ENCODE measurements around the gene PRM2. TPM values are rescaled to one million over a fixed set of nuclear protein-coding genes. Genes with fewer than 3 reads are reported as not detected.

PRM2 gene, protein sequence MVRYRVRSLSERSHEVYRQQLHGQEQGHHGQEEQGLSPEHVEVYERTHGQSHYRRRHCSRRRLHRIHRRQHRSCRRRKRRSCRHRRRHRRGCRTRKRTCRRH
- polyA plus RNA-seq (2013, experiment 1 of 2; ENCODE audit: insufficient read length) = not detected
- not detected for polyA plus RNA-seq (2013, experiment 2 of 2; ENCODE audit: insufficient read length)

DNA sequence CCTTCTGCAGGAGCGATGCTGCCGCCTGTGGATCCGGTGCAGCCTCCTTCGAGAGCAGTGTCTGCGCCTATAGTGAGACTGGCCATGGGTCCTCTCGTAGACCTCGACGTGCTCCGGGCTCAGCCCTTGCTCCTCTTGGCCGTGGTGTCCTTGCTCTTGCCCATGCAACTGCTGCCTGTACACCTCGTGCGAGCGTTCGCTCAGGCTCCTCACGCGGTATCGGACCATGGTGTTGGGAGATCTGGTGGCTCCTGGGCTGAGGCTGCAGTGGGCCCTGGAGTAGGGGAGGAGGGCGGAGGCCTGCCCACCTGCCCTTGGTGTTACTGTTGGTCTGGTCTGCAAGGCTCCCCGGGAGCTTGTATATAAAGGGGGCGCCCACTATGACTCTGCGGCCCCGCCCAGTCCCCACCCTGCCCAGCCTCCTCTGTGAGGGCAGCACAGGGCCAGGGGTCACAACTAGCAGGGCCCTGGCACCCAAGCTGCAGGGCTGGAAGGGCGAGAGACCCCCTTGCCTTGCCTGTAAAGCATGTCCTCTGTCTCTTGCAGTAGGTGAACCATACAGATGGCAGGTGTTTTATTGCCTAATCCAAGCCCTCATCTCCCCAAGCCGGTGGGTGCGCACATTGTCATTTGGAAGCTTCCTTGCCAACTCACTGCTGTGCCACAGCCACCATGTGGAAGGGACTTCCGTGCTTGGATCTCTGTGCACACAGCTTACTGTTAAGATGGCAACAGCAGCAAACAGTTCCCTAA, at the start of gene PRM2:
TSS of gene PRM2 (minus strand) at position 338 of the 753 bp plus-strand sequence. CDS start at position 228, 110 bp downstream.
- no peak for DNase-seq

DNA sequence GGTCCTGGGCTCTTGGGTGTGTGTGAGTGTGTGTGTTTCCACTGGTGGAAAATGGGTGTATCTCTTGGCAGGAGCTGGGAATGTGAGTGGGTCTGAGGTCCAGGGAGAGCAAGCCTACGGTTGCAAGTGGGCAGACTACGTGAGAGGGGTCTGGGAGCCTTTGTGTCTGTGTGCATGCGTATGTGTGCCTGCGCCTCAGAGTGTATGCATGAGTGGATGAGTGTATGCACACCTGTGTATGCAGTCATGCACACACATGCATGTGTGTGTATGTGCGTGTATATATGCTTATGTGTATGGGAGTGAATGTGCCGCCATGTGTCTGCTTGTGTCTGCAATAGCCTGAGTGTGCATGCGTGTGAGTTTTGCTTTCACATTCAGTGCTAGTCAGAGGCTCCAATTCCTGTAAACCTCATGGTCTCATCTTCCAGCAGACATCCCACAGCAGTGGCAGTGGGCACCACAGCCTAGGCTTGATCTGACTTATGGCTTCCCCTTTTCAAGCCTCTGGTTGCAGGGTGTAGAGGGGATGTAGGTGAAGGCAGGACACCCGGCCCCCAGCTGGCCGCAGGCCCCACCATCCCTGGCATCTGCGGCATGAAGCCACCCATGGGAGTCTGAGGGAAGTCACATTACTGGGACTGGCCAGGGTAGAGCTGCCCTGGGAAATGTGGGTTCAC, 49.3 kb upstream of the PRM2 start:
- DNase-seq = no peak

DNA sequence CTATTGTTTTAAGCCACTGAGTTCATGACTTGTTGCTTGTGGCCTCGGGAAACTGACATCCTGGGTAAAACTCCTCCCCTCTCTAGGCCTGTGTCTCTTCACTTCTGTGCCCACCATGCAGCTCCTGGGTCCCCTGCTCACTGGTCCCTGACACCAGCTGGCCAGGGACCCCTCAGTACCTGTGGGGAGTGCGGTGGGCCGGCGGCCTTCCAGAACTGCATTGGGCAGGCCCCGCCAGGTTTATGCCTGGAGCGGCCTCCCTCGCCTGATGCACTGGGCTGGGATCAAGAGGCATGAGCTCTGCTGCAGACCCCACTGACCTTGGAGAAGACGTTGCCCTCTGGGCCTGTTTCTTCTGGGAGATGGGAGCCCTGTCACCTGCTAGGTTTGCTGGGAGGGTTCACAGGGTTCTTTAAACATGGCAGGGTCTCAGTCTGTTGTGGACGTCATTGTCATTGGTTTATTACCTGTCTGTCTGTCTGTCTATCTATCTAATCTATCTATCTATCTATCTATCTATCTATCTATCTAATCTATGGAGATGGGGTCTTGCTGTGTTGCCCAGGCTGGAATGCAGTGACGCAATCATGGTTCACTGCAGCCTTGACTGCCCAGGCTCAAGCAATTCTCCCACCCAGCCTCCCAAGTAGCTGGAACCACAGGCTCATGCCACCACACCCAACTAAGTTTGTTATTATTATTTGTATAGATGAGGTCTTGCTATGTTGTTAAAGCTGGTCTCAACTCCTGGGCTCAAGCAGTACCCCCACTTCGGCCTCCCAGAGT, 47.5 kb upstream of the PRM2 start:
- DNase-seq = no peak

DNA sequence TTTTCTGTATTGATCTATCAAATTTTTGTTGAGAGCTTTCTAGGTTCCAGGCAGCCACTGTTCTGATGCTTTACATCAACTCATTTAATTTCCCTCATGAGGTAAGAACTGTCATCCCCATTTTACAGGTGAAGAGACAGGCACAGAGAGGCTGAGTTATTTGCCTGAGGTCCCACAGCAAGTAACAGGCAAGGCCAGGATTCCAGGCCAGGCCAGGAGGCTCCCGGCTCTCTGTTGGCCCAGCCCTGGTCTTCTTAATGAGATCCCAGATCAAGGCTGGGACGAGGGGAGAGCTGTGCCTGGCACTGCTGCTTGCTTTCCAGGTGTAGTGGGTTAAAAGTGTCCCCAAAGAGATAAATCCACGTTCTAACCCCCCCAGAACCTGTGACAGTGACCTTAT, 46.5 kb upstream of the PRM2 start:
- no peak for DNase-seq

DNA sequence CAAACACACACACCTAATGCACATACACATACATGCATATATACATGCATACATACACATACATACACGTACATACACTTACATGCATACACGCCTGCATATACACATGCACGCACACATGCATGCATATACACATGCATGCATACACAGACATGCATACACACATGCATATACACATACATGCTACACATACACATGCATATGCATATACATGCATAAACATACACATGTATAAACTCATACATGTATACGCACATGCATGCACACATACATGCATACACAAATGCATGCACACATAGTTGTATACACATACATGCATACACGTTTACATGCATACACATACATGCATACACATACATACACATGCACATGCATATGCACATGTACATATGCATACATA, 45.4 kb upstream of the PRM2 start:
- DNase-seq = no peak

DNA sequence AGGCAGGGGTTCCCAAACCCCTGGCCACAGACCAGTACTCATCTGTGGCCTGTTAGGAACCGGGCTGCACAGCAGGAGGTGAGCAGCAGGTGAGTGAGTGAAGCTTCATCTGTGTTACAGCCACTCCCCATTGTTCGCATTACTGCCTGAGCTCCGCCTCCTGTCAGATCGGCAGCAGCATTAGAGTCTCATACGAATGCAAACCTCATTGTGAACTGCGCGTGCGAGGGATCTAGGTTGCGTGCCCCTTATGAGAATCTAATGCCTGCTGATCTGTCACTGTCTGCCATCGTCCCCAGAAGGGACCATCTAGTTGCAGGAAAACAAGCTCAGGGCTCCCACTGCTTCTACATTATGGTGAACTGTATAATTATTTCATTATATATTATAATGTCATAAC, 43.9 kb upstream of the PRM2 start:
- no peak for DNase-seq

DNA sequence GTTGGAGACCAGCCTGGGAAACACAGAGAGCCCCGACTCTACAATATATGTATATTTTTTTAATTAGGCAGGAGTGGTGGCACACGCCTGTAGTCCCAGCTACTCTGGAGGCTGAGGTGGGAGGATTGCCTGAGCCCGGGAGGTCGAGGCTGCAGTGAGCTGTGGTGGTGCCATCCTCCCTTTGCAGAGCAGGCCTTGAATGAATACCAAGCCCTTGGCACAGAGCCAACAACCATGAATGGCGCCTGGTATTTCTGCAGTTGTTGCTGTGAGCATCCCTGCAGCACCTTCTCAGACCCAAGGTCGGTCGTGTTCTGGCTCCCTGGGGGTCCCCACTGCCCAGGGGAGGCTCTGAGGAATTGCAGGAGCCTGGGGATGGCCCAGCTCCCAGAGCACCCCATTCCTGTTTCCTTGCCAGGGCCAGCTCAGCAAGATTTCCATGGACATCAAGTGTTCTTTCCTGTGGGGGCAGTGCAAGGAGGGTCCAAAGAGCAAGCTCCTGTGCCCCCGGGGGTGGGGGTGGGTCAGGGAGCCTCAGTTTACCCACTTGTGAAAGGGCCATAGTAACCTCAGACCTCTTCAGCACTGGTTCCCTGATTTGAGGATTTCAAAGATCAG, 43.4 kb upstream of the PRM2 start:
- DNase-seq = no peak

DNA sequence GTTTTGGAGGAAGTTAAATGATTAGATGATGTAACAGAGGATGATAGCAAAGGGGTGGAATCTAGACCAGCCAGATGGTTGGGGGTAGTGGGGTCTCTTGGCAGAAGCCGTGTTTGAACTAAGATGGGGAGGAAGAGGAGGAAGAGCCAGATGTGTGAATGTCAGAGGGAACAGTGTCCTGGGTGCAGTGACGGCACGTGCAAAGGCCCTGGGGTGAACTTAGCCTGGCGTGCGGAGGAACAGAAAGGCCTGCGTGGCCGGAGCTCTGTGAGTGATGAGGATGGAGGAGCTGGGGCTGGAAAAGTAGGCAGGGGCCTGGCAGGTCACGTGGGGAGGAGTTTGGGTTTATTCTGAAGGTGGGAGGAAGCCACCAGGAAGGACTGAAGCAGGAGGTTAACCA, 42.5 kb upstream of the PRM2 start:
- no peak for DNase-seq

DNA sequence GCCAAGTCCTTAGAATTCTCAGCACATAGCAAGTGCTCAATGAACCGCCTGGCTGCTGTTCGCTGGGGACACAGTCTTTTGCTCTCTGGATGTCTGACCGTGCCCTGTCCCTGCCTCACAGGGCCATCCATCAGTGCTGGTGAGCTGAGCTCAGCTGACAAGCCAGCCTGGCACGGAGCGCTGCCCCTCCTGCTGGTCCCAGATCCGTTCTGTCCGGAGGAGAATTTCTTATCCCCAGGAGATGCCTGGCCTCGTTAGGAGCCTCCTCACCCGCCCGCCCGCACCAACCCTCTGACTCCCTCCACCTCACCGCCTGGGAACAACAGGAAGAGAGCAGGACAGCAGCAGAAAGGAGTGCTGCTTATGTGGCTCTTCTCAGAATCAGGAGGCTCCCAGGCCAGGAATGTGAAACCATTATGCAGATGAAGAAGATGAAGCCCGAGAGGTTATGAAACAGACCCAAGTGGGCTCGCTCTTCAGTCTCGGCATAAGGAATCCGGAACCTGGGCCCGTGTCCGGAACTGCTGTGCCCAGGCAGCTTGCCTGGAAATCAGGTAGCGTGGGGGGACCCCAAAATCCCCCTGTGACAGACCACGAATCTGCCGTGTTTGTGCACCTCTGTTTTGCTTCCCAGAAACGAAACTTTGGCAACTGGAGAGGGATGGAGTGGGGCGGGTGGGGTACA, 40.2 kb upstream of the PRM2 start:
- DNase-seq = peak; percentile 39

DNA sequence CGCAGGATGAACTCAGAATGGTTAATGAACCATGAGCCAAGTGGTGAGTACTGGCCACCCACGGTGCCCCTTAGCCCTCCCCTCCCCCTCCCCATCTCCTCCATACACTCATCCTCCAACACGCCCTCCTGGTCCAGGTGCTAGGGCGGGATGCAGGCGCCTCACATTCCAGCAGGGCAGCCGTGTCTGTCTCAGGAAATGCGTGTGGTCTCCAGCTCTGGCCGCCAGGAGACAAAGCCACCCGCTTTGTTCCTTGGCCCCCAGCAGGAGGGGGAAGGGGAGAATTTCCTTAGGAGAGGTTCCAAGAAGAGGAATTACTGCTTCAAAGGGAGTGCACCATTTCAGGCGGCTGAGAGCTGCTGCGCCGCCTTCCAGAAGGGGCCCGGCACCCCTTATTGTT, 39.2 kb upstream of the PRM2 start:
- DNase-seq = peak; percentile 90

DNA sequence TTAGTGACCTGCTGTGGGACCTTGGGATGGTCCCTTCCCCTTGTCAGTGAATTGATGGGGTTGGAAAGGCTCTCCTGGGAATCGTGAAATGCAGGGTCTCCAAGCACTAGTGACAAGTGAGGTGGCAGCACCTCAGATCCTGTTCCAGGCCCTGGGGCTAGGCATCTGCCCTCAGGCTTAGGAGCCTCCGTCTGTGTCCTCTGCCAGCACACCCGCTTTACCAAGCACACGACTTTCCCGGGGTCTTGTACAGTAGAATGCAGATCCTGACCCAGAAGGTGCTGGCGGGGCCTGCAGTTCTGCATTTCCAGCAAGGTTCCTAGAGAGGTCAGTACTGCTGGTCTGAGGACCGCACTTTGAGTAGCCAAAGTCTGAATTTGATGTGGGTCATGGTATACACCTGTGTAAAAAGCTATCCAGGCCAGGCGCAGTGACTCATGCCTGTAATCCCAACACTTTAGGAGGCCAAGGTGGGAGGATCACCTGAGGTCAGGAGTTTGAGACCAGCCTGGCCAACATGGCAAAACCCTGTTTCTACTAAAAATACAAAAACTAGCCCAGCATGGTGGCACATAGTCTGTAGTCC, 38.1 kb upstream of the PRM2 start:
- no peak for DNase-seq

DNA sequence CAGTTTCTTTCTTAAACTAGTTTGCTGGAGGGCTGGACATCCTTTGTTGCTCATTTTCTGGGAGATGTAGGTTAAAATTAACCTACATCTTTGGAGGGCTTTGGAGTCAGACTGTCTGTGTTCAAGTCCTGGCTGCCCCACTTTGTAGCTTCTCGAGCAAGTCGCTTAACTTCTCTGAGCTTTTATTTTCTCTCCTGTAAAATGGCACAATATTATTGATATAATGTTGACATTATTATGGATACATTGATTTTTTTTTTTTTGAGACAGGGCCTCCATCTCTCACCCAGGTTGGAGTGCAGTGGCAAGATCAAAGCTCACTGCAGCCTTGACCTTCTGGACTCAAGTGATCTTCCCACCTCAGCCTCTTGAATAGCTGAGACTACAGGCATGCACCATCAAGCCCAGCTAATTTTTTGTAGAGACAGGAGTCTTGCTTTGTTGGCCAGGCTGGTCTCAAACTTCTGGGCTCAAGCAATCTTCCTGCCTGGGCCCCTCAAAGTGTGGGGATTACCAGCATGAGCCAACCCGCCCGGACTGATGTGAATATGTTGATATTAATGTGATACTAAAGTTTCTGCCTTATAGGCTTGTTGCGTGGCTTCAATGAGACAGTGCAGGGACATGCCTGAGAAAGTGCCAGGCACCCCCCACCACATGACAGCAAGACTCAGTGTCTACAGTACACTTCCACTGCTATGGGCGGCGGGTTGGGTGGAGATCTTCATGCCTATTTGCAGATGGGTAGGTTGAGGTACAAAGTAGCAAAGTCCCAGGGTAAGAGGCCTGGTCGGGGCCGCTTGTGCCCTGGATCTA, 37.4 kb upstream of the PRM2 start:
- no peak for DNase-seq

DNA sequence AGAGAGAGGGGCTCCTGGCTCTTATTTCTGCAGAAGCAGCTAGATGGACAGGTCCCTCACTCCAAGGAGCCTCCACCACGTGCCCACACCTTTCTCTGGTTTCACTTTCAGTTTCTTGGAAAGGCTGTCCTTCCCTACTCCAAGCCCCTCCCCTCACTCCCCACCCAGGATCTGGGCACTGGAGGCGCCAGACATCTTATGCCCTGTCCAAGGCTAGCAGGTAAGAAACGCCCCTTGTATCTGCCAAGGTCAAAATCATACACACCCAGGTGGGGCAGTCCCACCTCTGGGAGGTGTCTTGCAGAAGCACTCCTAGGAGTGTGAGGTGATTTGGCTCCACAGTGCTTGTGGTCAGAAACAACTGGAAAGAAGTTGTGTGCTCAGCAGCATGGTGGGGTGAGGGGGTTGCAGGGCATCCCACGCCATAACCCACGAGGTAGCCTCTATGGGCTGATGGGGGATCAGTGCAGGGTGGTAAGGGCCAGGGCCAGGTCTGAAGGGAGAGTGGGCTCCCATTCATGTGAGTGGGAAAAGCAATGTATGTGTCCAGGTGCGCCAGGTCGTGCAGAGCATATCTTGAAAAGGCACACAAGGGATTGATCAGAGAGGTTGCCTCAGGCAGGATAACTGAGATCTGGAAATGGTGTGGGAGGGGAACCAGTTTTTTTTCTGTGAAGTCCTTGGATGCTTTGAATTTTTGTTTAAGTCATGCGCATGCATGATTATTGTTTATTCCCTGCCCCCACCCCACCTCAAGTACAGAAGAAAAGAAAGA, 36.6 kb upstream of the PRM2 start:
- peak; percentile 80 for DNase-seq

DNA sequence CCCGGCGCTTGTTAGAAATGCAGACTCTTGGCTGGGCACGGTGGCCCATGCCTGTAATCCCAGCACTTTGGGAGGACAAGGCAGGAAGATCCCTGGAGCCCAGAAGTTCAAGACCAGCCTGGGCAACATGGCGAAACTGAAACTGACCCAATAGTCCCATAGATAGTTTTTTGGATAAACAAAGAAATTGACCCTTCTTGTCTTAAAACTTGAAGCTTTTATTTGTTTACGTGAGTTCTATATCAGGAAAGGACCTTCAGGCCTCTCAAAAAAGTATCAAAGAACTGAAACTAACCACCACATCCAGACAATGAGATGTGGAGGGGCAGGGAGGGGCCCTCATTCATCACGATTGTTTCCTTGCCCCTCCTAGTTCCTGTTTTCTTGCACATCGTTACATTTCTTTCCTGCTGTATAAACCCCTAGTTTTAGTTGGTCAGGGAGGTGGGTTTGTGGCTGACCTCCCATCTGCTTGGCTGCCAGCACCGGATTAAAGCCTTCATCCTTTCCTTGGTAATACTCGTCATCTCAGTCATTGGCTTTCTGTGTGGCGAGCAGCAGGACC, 34.8 kb upstream of the PRM2 start:
- DNase-seq = no peak

DNA sequence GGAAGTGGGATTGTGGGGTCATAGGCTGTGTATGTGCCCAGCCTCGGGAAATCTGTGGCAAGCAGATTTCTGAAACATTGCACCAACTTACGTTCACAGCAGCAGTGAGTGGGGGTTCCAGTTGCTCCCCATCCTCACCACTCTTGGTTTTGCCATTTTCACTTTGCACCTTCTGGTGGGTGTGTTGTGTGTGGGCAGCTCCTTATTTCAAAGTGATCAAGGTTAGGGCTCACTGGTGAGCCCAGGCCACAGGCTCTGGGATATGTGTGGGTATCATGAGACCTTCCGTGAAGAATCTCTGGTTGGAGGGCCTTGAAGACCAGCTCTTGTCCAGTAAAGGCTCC, 34.3 kb upstream of the PRM2 start:
- no peak for DNase-seq

DNA sequence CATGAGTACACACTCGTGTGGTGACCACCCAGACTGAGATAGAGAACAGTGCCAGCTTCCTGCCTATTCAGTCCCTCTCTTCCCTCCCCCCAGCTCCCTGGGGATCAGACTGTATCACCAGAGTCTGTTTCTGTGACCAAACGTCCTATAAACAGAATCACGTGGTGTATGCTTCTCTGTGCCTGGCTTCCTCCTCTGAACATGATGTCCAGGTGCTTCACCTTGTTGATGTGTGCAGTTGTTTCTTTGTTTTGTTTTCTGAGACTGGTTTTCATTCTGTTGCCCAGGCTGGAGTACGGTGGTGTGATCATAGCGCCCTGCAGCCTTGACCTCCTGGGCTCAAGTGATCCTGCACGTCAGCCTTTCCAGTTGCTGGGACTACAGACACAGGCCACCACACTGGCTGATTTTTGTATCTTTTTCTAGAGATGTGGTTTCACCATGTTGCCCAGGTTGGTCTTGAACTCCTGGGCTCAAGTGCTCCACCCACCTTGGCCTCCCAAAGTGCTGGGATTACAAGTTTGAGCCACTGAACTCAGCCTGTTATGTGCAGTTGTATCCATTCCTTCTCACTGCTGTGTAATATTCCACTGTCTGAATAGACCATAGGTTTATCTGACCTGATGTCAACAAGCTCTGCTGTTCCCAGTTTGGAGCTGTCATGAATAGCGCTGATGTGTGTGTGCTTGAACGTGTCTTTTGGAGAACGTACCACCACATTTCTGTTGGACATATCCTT, 33.8 kb upstream of the PRM2 start:
- DNase-seq = no peak

DNA sequence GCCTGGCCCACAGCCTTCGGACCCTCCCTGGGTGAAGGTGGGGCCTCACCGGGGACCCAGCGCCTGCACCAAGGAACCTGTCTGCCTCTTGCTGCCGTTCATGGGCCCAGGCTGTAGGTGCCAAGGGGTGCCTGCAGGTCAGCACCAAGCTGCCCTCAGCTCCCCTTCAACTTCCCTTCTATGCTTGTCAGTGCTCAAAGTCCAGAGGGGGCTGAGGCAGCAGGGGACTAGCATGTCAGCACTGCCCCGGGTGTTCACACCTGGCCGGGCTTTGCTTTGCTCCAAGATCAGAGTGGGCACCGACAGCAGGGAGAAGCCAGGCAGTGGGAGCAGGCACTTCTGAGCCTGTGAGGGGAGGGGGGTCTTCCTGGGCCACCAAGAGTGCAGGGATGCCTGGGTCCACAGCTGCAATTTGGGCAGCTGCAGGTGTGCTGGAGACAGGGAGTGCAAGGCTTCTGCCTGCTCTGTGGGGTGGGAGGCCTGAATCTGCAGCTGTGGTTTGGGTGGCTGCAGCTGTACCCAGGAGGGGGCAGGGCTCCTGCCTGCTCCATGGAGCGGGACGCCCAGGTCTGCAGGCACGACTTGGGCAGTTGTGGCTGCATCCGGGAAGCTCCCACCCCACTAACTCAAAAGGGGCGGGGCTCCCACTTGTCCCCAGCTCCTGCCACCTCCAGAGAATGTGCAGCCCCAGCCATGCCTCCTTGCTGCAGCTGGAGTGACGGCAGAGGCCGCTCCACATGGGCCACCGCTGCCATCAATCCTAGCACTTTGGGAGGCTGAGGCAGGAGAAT, 32.4 kb upstream of the PRM2 start:
- DNase-seq = no peak

Data from fibroblast of skin of abdomen (primary cell).